ENCODE results near the gene ANTKMT.

ANTKMT gene

DNA sequence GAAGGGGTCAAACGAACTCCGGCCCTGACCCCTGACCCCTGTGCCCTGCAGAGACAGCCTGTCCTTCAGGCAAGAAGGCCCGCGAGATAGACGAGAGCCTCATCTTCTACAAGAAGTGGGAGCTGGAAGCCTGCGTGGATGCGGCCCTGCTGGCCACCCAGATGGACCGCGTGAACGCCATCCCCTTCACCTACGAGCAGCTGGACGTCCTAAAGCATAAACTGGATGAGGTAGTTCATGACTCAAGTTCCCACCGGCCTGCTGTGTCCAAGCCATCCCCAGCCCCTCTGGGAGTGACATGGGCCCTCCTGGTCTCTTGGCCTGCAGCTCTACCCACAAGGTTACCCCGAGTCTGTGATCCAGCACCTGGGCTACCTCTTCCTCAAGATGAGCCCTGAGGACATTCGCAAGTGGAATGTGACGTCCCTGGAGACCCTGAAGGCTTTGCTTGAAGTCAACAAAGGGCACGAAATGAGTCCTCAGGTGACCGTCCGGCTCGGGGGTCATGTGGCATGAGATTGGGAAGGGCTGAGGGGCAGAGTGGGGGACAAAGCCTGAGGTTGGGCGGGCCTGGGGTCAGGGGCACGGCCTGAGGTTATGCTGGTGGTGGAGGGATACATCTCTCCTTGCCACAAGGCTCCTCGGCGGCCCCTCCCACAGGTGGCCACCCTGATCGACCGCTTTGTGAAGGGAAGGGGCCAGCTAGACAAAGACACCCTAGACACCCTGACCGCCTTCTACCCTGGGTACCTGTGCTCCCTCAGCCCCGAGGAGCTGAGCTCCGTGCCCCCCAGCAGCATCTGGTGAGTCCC is 45.3 kb downstream of the ANTKMT start:
- no peak for DNase-seq

DNA sequence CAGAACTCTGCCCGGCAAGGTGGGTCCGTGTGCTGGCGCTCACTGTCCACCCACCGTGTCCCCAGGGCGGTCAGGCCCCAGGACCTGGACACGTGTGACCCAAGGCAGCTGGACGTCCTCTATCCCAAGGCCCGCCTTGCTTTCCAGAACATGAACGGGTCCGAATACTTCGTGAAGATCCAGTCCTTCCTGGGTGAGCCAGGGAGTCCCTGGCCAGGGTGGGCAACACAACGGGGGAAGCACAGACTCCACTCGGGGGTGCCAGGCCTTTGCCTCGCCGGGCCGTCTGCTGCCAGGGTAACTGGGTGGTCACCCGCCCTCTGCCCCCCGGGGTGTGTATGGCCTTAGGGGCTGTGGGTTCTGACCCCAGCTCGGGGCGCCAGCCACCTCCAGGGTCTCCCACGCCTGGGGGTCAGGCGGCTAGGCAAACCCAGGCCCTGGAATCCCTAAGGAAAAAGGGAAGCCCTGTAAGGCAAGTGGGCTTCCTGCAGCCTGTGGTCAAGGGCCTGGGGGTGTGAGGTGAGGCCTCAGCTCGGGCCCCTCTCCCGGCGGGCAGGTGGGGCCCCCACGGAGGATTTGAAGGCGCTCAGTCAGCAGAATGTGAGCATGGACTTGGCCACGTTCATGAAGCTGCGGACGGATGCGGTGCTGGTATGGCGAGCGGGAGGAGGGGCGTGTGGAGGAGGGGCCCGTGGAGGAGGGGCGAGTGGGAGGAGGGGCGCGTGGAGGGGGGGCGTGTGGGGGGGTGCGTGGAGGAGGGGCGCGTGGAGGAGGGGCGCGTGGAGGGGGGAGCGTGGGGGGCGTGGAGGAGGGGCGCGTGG is 46.1 kb downstream of the ANTKMT start:
- DNase-seq = no peak

DNA sequence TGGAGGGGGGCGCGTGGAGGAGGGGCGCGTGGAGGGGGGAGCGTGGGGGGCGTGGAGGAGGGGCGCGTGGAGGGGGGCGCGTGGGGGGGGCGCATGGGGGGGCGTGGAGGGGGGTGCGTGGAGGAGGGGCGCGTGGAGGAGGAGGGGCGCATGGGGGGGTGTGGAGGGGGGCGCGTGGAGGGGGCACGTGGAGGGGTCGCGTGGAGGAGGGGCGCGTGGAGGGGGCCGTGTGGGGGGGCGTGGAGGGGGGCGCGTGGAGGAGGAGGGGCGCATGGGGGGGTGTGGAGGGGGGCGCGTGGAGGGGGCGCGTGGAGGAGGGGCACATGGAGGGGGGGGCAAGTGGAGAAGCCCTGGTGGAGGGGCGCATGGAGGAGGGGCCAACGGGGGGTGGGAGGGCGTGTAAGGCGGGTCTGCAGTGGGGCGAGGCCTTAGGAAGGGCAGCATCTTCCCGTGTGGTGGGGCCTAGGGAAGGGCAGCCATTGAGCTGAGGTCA is 46.8 kb downstream of the ANTKMT start:
- DNase-seq = no peak

DNA sequence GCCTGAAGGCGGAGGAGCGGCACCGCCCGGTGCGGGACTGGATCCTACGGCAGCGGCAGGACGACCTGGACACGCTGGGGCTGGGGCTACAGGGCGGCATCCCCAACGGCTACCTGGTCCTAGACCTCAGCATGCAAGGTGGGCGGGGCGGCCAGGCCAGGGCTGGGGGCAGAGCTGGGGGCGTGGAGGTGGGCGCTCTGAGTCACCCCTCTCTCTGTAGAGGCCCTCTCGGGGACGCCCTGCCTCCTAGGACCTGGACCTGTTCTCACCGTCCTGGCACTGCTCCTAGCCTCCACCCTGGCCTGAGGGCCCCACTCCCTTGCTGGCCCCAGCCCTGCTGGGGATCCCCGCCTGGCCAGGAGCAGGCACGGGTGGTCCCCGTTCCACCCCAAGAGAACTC is 47.5 kb downstream of the ANTKMT start:
- DNase-seq = no peak

DNA sequence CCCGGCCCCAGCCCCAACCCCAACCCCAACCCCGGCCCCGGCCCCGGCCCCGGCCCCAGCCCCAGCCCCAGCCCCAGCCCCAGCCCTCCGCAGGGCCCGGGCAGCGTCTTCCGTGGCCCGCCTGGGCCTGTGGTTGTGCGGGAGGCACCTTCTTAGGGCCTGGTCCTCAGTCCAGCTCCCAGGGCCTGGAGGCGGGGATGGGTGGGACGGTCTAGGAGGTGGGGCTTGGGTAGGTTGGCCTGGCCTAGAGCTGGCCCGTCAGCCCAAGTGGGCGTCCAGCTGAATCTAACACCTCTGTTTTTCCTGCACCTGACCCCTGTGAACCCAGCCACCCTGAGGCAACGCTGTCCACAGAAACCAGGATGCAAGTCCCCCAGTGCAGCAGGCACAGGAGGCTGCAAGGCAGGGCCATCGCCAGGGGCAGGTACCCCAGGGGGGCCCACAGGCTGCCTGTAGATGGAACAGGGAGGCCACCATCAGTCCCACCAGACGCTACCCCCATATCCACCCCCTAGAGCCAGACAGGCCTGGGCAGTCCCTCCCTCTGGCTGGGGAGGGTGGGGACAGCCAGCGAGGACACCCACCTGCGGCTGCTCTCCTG is 48.3 kb downstream of the ANTKMT start:
- no peak for DNase-seq

DNA sequence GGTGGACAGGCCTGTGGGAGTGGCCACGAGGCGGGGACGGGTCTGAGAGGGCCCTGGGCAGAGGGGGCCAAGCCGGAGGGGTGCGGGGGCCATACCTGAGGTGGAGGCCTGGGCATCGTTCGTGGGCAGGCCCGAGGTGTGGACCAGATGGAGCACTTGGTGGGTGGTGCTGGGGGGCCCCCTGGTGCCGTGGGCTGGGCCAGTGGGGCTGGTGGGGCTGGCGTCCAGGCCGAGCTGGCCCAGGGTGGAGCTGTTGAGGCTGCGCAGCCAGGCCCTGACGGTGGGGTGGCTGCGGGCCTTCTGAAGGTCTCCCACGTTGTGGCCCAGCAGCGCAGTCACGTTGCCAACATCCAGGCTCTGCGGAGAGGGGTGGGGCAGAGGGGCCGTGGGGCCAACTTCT is 49.0 kb downstream of the ANTKMT start:
- no peak for DNase-seq

DNA sequence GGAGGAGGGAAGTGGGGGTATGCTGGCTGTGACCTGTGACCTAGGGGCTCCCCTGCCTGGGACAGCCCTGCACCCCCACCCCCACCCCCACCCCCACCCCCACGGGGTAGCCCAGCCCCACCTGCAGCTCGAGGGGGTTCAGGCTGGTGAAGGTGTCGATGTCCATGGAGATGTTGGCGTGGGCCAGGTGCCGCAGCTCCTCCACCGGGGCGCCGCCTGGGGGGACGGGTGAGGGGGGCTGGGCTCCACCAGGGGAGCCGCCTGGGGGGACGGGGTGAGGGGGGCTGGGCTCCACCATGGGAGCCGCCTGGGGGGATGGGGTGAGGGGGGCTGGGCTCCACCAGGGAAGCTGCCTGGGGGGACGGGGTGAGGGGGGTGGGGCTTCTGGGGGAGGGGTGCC is 49.5 kb downstream of the ANTKMT start:
- DNase-seq = no peak

All from midbrain (tissue), 1 donor.